HepG2 (cell line): ENCODE results near the gene TBC1D4. TPM values are rescaled to one million over a fixed set of nuclear protein-coding genes. Genes with fewer than 3 reads are reported as not detected.

Experiments
- KIAA2018 ChIP-seq: sonication (generic); formaldehyde crosslinking; IDR thresholded peaks from 2 replicates; pipeline ENCODE4 v1.5.0; 2020; ENCODE audit warnings: mild to moderate bottlenecking, missing genetic modification reagents, borderline replicate concordance
- MLXIP ChIP-seq: sonication (generic); formaldehyde crosslinking; IDR thresholded peaks from 2 replicates; pipeline ENCODE4 v1.9.0; 2021; ENCODE audit warnings: missing genetic modification reagents, borderline replicate concordance
- MYNN ChIP-seq: sonication (generic); formaldehyde crosslinking; IDR thresholded peaks from 2 replicates; pipeline ENCODE4 v1.4.0; 2020; ENCODE audit warnings: mild to moderate bottlenecking, low read depth, missing genetic modification reagents
- ZGPAT ChIP-seq: IDR thresholded peaks from 2 replicates; pipeline ENCODE4 v1.6.1; 2016; ENCODE audit warnings: mild to moderate bottlenecking
- ZNF160 ChIP-seq: sonication (generic); formaldehyde crosslinking; IDR thresholded peaks from 2 replicates; pipeline ENCODE4 v1.8.0; 2022; ENCODE audit warnings: mild to moderate bottlenecking, inconsistent platforms, missing genetic modification reagents
- polyA plus RNA-seq, 8 experiments: library from polyadenylated mRNA; depleted of rRNA in 3 of 8; stranded (reverse) in 7 of 8; unstranded in 1 of 8; fragments of >200 nt; fragmentation: Illumina TruSeq in 4 of 8; extraction: Trizol in 4 of 8; gene quantifications; 2 replicates each; pipeline versions ENCODE4 v1.2.1 to v1.2.3, GENCODE V29; 2011 to 2016; ENCODE audit warnings: low read depth in 4 of 8, missing spikeins in 1 of 8, mixed read lengths in 1 of 8; ENCODE audit not compliant: insufficient read depth in 1 of 8
- total RNA-seq, 5 experiments: library from RNA; depleted of rRNA; stranded (reverse); fragments of >200 nt; fragmentation: Illumina TruSeq; extraction: Trizol; gene quantifications; 2 replicates each; pipeline ENCODE4 v1.2.3, GENCODE V29; 2016; ENCODE audit warnings: low read depth in 1 of 5

The TBC1D4 gene
- total and polyA plus RNA-seq, 2 of the 13 experiments (the other 11 are each of a cell fraction or from before 2014, with no cell fraction given): 35.9 to 64.4 TPM

- TF ChIP-seq KIAA2018 (CRISPR knock-in tag): no peak
- no peak for TF ChIP-seq ZGPAT (CRISPR knock-in tag)
- no peak for TF ChIP-seq MYNN (CRISPR knock-in tag)
- no peak for TF ChIP-seq MLXIP
- no peak for TF ChIP-seq ZNF160 (CRISPR knock-in tag)
Observed at GRCh38 chr13:75255653-75256052, 226.3 kb downstream of the TBC1D4 start (continued).
